Keratinocyte (primary cell): ENCODE measurements around the gene CCN2. TPM values are rescaled to one million over a fixed set of nuclear protein-coding genes. Genes with fewer than 3 reads are reported as not detected.

Experiments used
- DNase-seq: peaks from one replicate; pipeline ENCODE4 v3.0.0-alpha.2; 2011; ENCODE audit warnings: low read depth, missing footprints, low spot score
- FAIRE-seq: peaks from 2 replicates; lab custom pipeline; 2011; peaks lifted over from hg19 to GRCh38; lab: Jason Lieb, UNC
- H2AFZ ChIP-seq: 2 replicates; pipeline ENCODE4 v1.6.0; 2012; ENCODE audit warnings: low read length, control low read depth, inconsistent platforms; ENCODE audit not compliant: control insufficient read depth
- H3K27ac ChIP-seq: 2 replicates; pipeline ENCODE4 v1.5.1; 2011; ENCODE audit warnings: low read length; ENCODE audit not compliant: control insufficient read depth, insufficient read depth
- H3K27me3 ChIP-seq: 3 replicates; pipeline ENCODE4 v1.6.0; 2011; ENCODE audit warnings: low read length; ENCODE audit not compliant: control insufficient read depth, insufficient read depth; ENCODE audit errors: extremely low read depth
- H3K36me3 ChIP-seq, 2 experiments: 2 replicates in 1 of 2; 3 replicates in 1 of 2; pipeline ENCODE4 v1.5.1; 2011; ENCODE audit warnings: low read length in 2 of 2, mild to moderate bottlenecking in 1 of 2; ENCODE audit not compliant: control insufficient read depth in 2 of 2, insufficient read depth in 2 of 2; ENCODE audit errors: extremely low read depth in 1 of 2
- H3K4me1 ChIP-seq: 3 replicates; pipeline ENCODE4 v1.5.1; 2011; ENCODE audit warnings: low read length; ENCODE audit not compliant: control insufficient read depth, insufficient read depth; ENCODE audit errors: extremely low read depth
- H3K4me2 ChIP-seq: 3 replicates; pipeline ENCODE4 v1.6.0; 2011; ENCODE audit warnings: low read depth, low read length; ENCODE audit not compliant: control insufficient read depth, insufficient read depth; ENCODE audit errors: extremely low read depth
- H3K4me3 ChIP-seq, 3 experiments: fragments of 200-600 bp in 1 of 3; sonication (generic) in 1 of 3; 2 replicates in 2 of 3; 3 replicates in 1 of 3; pipeline ENCODE4 v1.5.1; 2011 to 2016; ENCODE audit warnings: low read length in 3 of 3, mild to moderate bottlenecking in 3 of 3, control low read depth in 2 of 3, inconsistent platforms in 1 of 3, low read depth in 1 of 3, mixed read lengths in 1 of 3, mixed run types in 1 of 3, moderate library complexity in 1 of 3; ENCODE audit not compliant: control insufficient read depth in 2 of 3, insufficient read depth in 2 of 3; ENCODE audit errors: extremely low read depth in 1 of 3
- H3K79me2 ChIP-seq: 2 replicates; pipeline ENCODE4 v1.6.0; 2012; ENCODE audit warnings: low read length; ENCODE audit not compliant: control insufficient read depth, insufficient read depth
- H3K9ac ChIP-seq: 3 replicates; pipeline ENCODE4 v1.6.0; 2011; ENCODE audit warnings: low read length; ENCODE audit not compliant: control insufficient read depth, insufficient read depth; ENCODE audit errors: extremely low read depth
- H3K9me1 ChIP-seq: 3 replicates; pipeline ENCODE4 v1.6.0; 2011; ENCODE audit warnings: low read length; ENCODE audit not compliant: control insufficient read depth, insufficient read depth; ENCODE audit errors: extremely low read depth
- H3K9me3 ChIP-seq: 2 replicates; pipeline ENCODE4 v1.5.1; 2012; ENCODE audit warnings: low read depth, low read length; ENCODE audit not compliant: control insufficient read depth
- H4K20me1 ChIP-seq: 3 replicates; pipeline ENCODE4 v1.6.0; 2011; ENCODE audit warnings: low read length; ENCODE audit not compliant: control insufficient read depth, insufficient read depth; ENCODE audit errors: extremely low read depth
- EZH2 ChIP-seq: IDR thresholded peaks from one replicate; pipeline ENCODE4 v1.6.1; 2012; ENCODE audit warnings: inconsistent platforms, mild to moderate bottlenecking, low read length, moderate library complexity
- dilution Hi-C: fragments of 300-500 bp; cut with MboI; formaldehyde crosslinking; loops from one replicate; pipeline ENCODE4 v1.7.0; 2020; ENCODE audit warnings: low sequenced_read_pairs; ENCODE audit not compliant: extremely low pct_ligation_motif_present
- polyA plus RNA-seq, 5 experiments: library from polyadenylated mRNA; depleted of rRNA in 3 of 5; stranded (reverse) in 3 of 5; stranded (forward) in 1 of 5; unstranded in 1 of 5; fragments of >200 nt; gene quantifications; 1 replicate in 1 of 5; 2 replicates in 3 of 5; 3 replicates in 1 of 5; pipeline versions ENCODE4 v1.2.1 to v1.2.3, GENCODE V29; 2011 to 2012; ENCODE audit warnings: missing spikeins in 2 of 5, low read depth in 1 of 5, low replicate concordance in 1 of 5
- TF ChIP-seq, protein P1 (sequence below), 3 experiments: IDR thresholded peaks in 1 of 3; conservative IDR thresholded peaks in 1 of 3; optimal IDR thresholded peaks in 1 of 3; 2 replicates in 2 of 3; 3 replicates in 1 of 3; pipeline versions ENCODE3 to v1.5.1; 2011; ENCODE audit warnings: low read length in 3 of 3, mild to moderate bottlenecking in 3 of 3, moderate library complexity in 2 of 3, control low read depth in 1 of 3, inconsistent platforms in 1 of 3; ENCODE audit not compliant: insufficient read depth in 2 of 3; ENCODE audit errors: extremely low read depth in 1 of 3

The CCN2 gene
- polyA plus RNA-seq, 1 donor (not counting 4 experiments of a cell fraction or from before 2014, with no cell fraction given): 78.2 TPM

DNA sequence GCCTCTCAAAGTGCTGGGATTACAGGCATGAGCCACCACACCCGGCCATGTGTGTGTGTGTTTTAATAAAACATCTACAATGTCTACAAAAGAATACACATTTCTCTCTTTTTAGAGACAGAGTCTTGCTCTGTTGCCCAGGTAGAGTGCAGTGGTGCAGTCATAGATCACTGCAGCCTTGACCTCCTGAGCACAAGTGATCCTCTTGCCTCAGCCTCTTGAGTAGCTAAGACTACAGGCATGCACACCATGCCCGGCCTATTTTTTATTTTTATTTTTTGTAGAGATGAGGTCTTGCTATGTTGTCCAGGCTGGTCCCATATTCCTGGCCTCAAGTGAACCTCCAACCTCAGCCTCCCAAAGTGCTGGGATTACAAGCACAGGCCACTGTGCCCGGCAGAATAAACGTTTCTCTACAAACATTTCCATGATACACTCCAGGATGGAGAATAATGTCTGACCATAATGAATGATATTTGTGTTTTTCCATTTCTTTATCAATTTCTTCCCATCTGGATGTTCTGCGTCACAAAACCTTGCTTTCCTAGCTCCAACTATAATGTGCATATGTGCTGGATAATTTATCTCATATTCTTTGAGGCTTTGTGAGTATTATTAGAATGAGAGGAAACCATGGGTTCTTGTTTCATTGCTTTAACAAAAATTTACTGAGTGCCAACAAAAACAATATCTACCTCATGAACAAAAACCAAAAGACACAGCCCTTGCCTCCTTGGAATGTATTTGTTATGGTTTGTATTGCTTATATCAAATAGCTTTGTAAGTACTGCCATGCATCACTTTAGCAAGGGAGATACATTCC lies 28.6 kb upstream of the CCN2 start:
- H2AFZ ChIP-seq: no peak overlapping the region
- no peak overlapping the region for H3K4me3 ChIP-seq
- DNase-seq: no peak
- no peaks in the 10 kb centered on the region for H3K27me3 ChIP-seq
- no peak overlapping the region for H3K27ac ChIP-seq
- no peaks in the 10 kb centered on the region for H3K79me2 ChIP-seq
- dilution Hi-C loops: no loop called here
- TF ChIP-seq EZH2: no peak
- TF ChIP-seq, protein P1, sequence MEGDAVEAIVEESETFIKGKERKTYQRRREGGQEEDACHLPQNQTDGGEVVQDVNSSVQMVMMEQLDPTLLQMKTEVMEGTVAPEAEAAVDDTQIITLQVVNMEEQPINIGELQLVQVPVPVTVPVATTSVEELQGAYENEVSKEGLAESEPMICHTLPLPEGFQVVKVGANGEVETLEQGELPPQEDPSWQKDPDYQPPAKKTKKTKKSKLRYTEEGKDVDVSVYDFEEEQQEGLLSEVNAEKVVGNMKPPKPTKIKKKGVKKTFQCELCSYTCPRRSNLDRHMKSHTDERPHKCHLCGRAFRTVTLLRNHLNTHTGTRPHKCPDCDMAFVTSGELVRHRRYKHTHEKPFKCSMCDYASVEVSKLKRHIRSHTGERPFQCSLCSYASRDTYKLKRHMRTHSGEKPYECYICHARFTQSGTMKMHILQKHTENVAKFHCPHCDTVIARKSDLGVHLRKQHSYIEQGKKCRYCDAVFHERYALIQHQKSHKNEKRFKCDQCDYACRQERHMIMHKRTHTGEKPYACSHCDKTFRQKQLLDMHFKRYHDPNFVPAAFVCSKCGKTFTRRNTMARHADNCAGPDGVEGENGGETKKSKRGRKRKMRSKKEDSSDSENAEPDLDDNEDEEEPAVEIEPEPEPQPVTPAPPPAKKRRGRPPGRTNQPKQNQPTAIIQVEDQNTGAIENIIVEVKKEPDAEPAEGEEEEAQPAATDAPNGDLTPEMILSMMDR (optimal IDR thresholded peaks at IDR 0.05 in 1 of 3, IDR thresholded peaks at IDR 0.05 in 1 of 3, conservative IDR thresholded peaks at IDR 0.05 in 1 of 3; ENCODE audit: extremely low read depth in 1 of 3, insufficient read depth in 2 of 3, low read length in 3 of 3): no peak
- no peak overlapping the region for H3K4me2 ChIP-seq
- no peaks in the 10 kb centered on the region for H3K36me3 ChIP-seq
- no peaks in the 10 kb centered on the region for H3K9me3 ChIP-seq
- no peaks in the 10 kb centered on the region for H4K20me1 ChIP-seq
- no peak for FAIRE-seq
- no peak overlapping the region for H3K9ac ChIP-seq
- H3K9me1 ChIP-seq: no peaks in the 10 kb centered on the region
- H3K4me1 ChIP-seq: no peaks in the 10 kb centered on the region

DNA sequence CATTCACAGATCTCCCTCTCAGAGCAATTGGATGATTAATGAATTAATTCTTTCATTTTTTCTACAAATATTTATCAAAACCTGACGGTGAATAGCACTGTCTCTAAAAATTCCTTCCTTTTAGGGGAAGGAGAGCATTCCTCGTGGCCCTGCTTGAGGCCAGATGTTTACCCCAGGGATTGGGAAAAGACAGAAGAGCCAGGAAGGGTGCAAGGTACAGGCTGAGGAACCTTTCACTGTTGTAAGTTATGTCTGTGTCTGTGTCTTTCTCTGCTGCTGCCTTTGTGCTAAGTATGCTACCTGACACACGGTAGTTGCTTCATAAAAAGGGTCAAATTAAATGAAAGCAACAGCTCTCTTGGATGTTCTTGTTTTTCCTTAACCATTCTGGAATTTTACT lies 27.4 kb upstream of the CCN2 start:
- Histone ChIP-seq H3K27me3 (no peaks in the 10 kb centered on the region), H3K4me1 (no peaks in the 10 kb centered on the region), H3K9me1 (no peaks in the 10 kb centered on the region), H3K36me3 (no peaks in the 10 kb centered on the region), H3K4me3 (no peak overlapping the region), H3K9ac (no peak overlapping the region), H3K9me3 (no peaks in the 10 kb centered on the region), H3K27ac (no peak overlapping the region), H4K20me1 (no peaks in the 10 kb centered on the region), H3K79me2 (no peaks in the 10 kb centered on the region), H2AFZ (no peak overlapping the region), H3K4me2 (no peak overlapping the region)
- FAIRE-seq (no peak), DNase-seq (no peak)
- dilution Hi-C loops: no loop called here
- TF ChIP-seq, protein P1 (optimal IDR thresholded peaks at IDR 0.05 in 1 of 3, IDR thresholded peaks at IDR 0.05 in 1 of 3, conservative IDR thresholded peaks at IDR 0.05 in 1 of 3; ENCODE audit: extremely low read depth in 1 of 3, insufficient read depth in 2 of 3, low read length in 3 of 3): no peak
- TF ChIP-seq EZH2: no peak
